ENCODE measurements around the gene STAG1. TPM values are rescaled to one million over a fixed set of nuclear protein-coding genes. Genes with fewer than 3 reads are reported as not detected.

The STAG1 gene
- total and polyA plus RNA-seq, 9 of the 15 experiments (the other 6 are each of a cell fraction or from before 2014, with no cell fraction given): 2.7 to 17.7 (median 8.8) TPM

DNA sequence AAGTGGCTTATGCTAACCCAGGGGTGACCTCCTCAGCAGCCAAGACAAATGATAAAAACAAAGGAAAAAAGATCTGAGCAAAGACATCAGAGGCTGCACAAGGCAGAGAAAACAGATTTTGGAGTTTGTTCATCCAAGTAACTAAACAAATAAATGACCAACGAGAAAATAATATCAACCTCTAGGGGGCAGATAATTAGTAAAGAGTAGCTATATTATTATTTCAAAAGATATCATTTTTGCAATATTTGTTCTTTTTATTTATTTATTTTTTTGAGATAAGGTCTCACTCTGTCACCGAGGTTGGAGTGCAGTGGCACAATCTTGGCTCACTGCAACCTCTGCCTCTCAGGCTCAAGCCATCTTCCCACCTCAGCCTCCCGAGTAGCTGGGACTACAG lies 400.3 kb downstream of the STAG1 start:
- ATAC-seq: no peak
- no peak for TF ChIP-seq DPF2 (IDR thresholded peaks at IDR 0.05)
- no peak for TF ChIP-seq DNMT1 (IDR thresholded peaks at IDR 0.05)
- no peak for TF ChIP-seq KLF10 (CRISPR knock-in tag; IDR thresholded peaks at IDR 0.05)
- no peak for TF ChIP-seq BACH1 (tag; IDR thresholded peaks at IDR 0.05)
- TF ChIP-seq ZNF274 (IDR thresholded peaks at IDR 0.05; ENCODE audit: borderline replicate concordance, low read depth, low read length): no peak
- TF ChIP-seq, protein P1, sequence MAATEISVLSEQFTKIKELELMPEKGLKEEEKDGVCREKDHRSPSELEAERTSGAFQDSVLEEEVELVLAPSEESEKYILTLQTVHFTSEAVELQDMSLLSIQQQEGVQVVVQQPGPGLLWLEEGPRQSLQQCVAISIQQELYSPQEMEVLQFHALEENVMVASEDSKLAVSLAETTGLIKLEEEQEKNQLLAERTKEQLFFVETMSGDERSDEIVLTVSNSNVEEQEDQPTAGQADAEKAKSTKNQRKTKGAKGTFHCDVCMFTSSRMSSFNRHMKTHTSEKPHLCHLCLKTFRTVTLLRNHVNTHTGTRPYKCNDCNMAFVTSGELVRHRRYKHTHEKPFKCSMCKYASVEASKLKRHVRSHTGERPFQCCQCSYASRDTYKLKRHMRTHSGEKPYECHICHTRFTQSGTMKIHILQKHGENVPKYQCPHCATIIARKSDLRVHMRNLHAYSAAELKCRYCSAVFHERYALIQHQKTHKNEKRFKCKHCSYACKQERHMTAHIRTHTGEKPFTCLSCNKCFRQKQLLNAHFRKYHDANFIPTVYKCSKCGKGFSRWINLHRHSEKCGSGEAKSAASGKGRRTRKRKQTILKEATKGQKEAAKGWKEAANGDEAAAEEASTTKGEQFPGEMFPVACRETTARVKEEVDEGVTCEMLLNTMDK (IDR thresholded peaks at IDR 0.05; ENCODE audit: borderline replicate concordance, insufficient read depth, low read depth, low read length, poor library complexity, severe bottlenecking): no peak
- TF ChIP-seq, protein P2, sequence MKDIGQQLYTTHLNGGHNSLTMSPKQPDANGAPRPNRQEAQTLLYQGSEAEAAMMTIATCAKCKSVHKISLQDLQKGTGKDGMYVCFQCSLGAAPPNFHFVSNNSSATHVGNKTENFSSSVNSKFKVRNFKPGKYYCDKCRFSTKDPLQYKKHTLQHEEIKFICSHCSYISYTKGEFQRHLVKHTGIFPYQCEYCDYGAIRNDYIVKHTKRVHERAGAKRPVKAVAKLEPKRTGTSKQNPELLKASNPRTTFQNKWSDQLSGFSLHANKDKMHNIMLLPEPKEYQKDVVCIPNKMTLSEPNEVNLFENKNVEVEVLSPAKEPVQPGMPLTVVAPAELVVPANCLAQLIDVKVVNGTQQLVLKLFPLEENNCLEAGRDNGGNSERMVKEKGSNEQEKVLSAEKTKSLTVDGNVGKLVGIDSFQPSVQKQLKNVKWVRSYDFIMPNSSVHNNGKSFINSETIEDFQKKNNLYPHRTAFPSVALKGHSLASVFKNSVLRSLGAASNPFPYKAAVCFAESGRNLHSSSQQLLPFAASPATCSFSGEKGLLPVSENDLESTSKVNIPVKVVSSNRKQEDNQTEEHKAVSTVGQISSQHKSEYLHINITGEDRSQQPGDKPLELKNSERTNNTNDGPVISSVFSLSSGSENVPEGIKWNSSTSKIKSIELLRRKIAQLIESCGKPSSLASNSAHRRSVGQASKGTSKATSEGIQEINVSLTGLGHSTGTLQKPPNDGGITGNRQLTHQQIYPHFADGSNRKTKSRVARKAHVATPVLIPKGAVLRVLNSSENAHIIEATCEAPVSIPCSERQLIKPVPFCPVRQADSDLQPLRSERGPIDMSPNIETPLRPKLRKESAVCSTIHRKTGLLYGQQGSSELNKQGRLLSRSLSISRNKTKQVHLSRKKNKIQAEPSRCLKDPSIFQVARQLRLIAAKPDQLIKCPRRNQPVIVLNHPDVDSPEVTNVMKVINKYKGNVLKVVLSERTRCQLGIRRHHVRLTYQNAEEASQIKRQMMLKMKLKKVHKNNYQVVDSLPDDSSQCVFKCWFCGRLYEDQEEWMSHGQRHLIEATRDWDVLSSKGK (CRISPR knock-in tag; IDR thresholded peaks at IDR 0.05): no peak
- H3K27me3 ChIP-seq (ENCODE audit: control insufficient read depth in 2 of 2, insufficient read depth in 2 of 2, low read length in 2 of 2): no peaks in the 10 kb centered on the region
- H3K27ac ChIP-seq (ENCODE audit: extremely low read depth, low read depth, low read length): no peak overlapping the region
- no peak overlapping the region for H2AFZ ChIP-seq (ENCODE audit: low read depth, low read length)
- DNase-seq (ENCODE audit: extremely low read depth in 1 of 4, low spot score in 3 of 4): no peak
- no peak for FAIRE-seq
- intact Hi-C loops (cut with micrococcal nuclease) (no loop called here), in situ Hi-C loops (cut with MboI) (no loop called here)
- H3K79me2 ChIP-seq (ENCODE audit: control insufficient read depth, insufficient read depth, low read length): no peaks in the 10 kb centered on the region
- no peaks in the 10 kb centered on the region for H3K4me1 ChIP-seq (replicated peaks in 1 of 2; ENCODE audit: control insufficient read depth in 2 of 2, insufficient read depth in 2 of 2, low read length in 2 of 2)
- H3K9me3 ChIP-seq (replicated peaks; ENCODE audit: control insufficient read depth, insufficient read depth, low read depth, low read length): no peaks in the 10 kb centered on the region
- BruUV-seq (replicated peaks): no TSS peak
- no peak overlapping the region for H3K4me3 ChIP-seq
- H4K20me1 ChIP-seq (replicated peaks; ENCODE audit: control insufficient read depth, insufficient read depth, low read length): no peaks in the 10 kb centered on the region
- H3K36me3 ChIP-seq (ENCODE audit: control insufficient read depth, insufficient read depth, low read length): no peaks in the 10 kb centered on the region
- H3K4me2 ChIP-seq (ENCODE audit: insufficient read depth, low read length): no peak overlapping the region
- POLR2A ChIA-PET: no interaction called here
- no peak overlapping the region for H3K9ac ChIP-seq (ENCODE audit: insufficient read depth in 1 of 2, low read depth in 2 of 2, low read length in 2 of 2)
- 64% methylated on average over 3 of the region's 3 CpGs for WGBS (ENCODE audit: insufficient coverage, low coverage, missing lambda C conversion rate)
- CTCF ChIA-PET (ENCODE audit: low intra/inter-chr PET ratio): no interaction called here
- no peaks in the 10 kb centered on the region for H3K9me1 ChIP-seq (ENCODE audit: control insufficient read depth, insufficient read depth, low read length)

All from K562 (cell line).